ENCODE measurements around the gene SCGB1A1. TPM values are rescaled to one million over a fixed set of nuclear protein-coding genes. Genes with fewer than 3 reads are reported as not detected.
"Not testable (repeated sequence)": the region's sequence is repeated elsewhere in the genome, so short reads cannot be mapped to it uniquely, and the experiment has no call there.

Gene SCGB1A1
- total and polyA plus RNA-seq, 2 donors (not counting 1 experiment from before 2014, with no cell fraction given): not detected

GRCh38 chr11:62373464-62374119 lies 45.2 kb upstream of the SCGB1A1 start:
- no peak for DNase-seq (ENCODE audit: low read depth in 2 of 2)
- no peaks in the 10 kb centered on the region for H4K20me1 ChIP-seq (ENCODE audit: control insufficient read depth, extremely low read depth, insufficient read depth, low read length)
- H3K4me3 ChIP-seq (replicated peaks in 1 of 4; ENCODE audit: control extremely low read depth in 1 of 4, insufficient read depth in 1 of 4, low read depth in 3 of 4, low read length in 4 of 4): no peak overlapping the region
- H3K9ac ChIP-seq (ENCODE audit: insufficient read depth, low read length): no peak overlapping the region
- H2AFZ ChIP-seq (ENCODE audit: low read length): no peak overlapping the region
- no peaks in the 10 kb centered on the region for H3K36me3 ChIP-seq (ENCODE audit: control insufficient read depth, insufficient read depth, low read length)
- H3K4me1 ChIP-seq (ENCODE audit: control insufficient read depth, extremely low read depth, insufficient read depth, low read length): no peaks in the 10 kb centered on the region
- no peaks in the 10 kb centered on the region for H3K27me3 ChIP-seq (ENCODE audit: control insufficient read depth, insufficient read depth, low read length)
- H3K4me2 ChIP-seq (ENCODE audit: extremely low read depth, insufficient read depth, low read length): no peak overlapping the region
- TF ChIP-seq CTCF (conservative IDR thresholded peaks at IDR 0.05 in 1 of 2, IDR thresholded peaks at IDR 0.05 in 1 of 2; ENCODE audit: low read depth in 1 of 2, low read length in 2 of 2) (no peak), EZH2 (IDR thresholded peaks at IDR 0.05; ENCODE audit: low read length, missing control alignments) (no peak)
- no peak overlapping the region for H3K27ac ChIP-seq (ENCODE audit: insufficient read depth, low read length)
- no peaks in the 10 kb centered on the region for H3K79me2 ChIP-seq (ENCODE audit: control insufficient read depth, insufficient read depth, low read length)
- no peaks in the 10 kb centered on the region for H3K9me3 ChIP-seq (ENCODE audit: control insufficient read depth, insufficient read depth, low read depth, low read length)

DNA sequence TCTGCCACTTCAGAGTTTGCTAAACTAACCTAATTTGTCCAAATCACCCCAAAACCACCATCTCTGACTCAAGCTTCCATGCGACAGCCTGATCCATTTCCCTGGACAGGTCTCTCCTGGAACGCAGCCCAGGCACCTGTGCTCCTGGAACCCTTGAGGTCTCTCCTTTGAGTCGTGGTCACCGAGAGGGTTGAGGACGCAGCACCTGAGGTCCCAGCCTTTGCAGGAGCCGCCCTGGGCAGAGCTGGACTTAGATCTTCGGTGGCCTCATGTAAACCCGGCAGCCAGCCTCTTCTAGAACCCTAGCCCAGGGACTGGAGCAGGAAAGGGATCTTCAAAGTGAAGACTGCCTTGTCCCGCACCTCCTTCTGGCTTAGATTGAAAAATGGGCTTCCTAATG lies 44.0 kb upstream of the SCGB1A1 start:
- no peaks in the 10 kb centered on the region for H3K36me3 ChIP-seq (ENCODE audit: control insufficient read depth, insufficient read depth, low read length)
- TF ChIP-seq CTCF (conservative IDR thresholded peaks at IDR 0.05 in 1 of 2, IDR thresholded peaks at IDR 0.05 in 1 of 2; ENCODE audit: low read depth in 1 of 2, low read length in 2 of 2) (no peak), EZH2 (IDR thresholded peaks at IDR 0.05; ENCODE audit: low read length, missing control alignments) (no peak)
- H3K9ac ChIP-seq (ENCODE audit: insufficient read depth, low read length): no peak overlapping the region
- H3K9me3 ChIP-seq (ENCODE audit: control insufficient read depth, insufficient read depth, low read depth, low read length): no peaks in the 10 kb centered on the region
- H3K27me3 ChIP-seq (ENCODE audit: control insufficient read depth, insufficient read depth, low read length): no peaks in the 10 kb centered on the region
- H4K20me1 ChIP-seq (ENCODE audit: control insufficient read depth, extremely low read depth, insufficient read depth, low read length): no peaks in the 10 kb centered on the region
- H3K79me2 ChIP-seq (ENCODE audit: control insufficient read depth, insufficient read depth, low read length): no peaks in the 10 kb centered on the region
- no peak overlapping the region for H3K4me2 ChIP-seq (ENCODE audit: extremely low read depth, insufficient read depth, low read length)
- H3K4me1 ChIP-seq (ENCODE audit: control insufficient read depth, extremely low read depth, insufficient read depth, low read length): no peaks in the 10 kb centered on the region
- H3K4me3 ChIP-seq (replicated peaks in 1 of 4; ENCODE audit: control extremely low read depth in 1 of 4, insufficient read depth in 1 of 4, low read depth in 3 of 4, low read length in 4 of 4): no peak overlapping the region
- no peak for DNase-seq (ENCODE audit: low read depth in 2 of 2)
- H2AFZ ChIP-seq (ENCODE audit: low read length): no peak overlapping the region
- H3K27ac ChIP-seq (ENCODE audit: insufficient read depth, low read length): no peak overlapping the region

GRCh38 chr11:62378459-62379063 lies 40.3 kb upstream of the SCGB1A1 start:
- not testable (repeated sequence) for H3K27ac ChIP-seq (ENCODE audit: insufficient read depth, low read length); H2AFZ ChIP-seq (ENCODE audit: low read length); H3K36me3 ChIP-seq (ENCODE audit: control insufficient read depth, insufficient read depth, low read length); H3K27me3 ChIP-seq (ENCODE audit: control insufficient read depth, insufficient read depth, low read length); H3K4me1 ChIP-seq (ENCODE audit: control insufficient read depth, extremely low read depth, insufficient read depth, low read length); H4K20me1 ChIP-seq (ENCODE audit: control insufficient read depth, extremely low read depth, insufficient read depth, low read length); H3K79me2 ChIP-seq (ENCODE audit: control insufficient read depth, insufficient read depth, low read length); H3K4me3 ChIP-seq (replicated peaks in 1 of 4; ENCODE audit: control extremely low read depth in 1 of 4, insufficient read depth in 1 of 4, low read depth in 3 of 4, low read length in 4 of 4); H3K9me3 ChIP-seq (ENCODE audit: control insufficient read depth, insufficient read depth, low read depth, low read length); H3K4me2 ChIP-seq (ENCODE audit: extremely low read depth, insufficient read depth, low read length); H3K9ac ChIP-seq (ENCODE audit: insufficient read depth, low read length)
- TF ChIP-seq CTCF (conservative IDR thresholded peaks at IDR 0.05 in 1 of 2, IDR thresholded peaks at IDR 0.05 in 1 of 2; ENCODE audit: low read depth in 1 of 2, low read length in 2 of 2): peak; percentile 31 to 35
- peak; percentile 34 to 67 for DNase-seq (ENCODE audit: low read depth in 2 of 2)

- not testable (repeated sequence) for H3K4me2 ChIP-seq (ENCODE audit: extremely low read depth, insufficient read depth, low read length); H2AFZ ChIP-seq (ENCODE audit: low read length); H3K9me3 ChIP-seq (ENCODE audit: control insufficient read depth, insufficient read depth, low read depth, low read length); DNase-seq (ENCODE audit: low read depth in 2 of 2); H3K4me1 ChIP-seq (ENCODE audit: control insufficient read depth, extremely low read depth, insufficient read depth, low read length); H3K27ac ChIP-seq (ENCODE audit: insufficient read depth, low read length); H3K79me2 ChIP-seq (ENCODE audit: control insufficient read depth, insufficient read depth, low read length); H3K4me3 ChIP-seq (replicated peaks in 1 of 4; ENCODE audit: control extremely low read depth in 1 of 4, insufficient read depth in 1 of 4, low read depth in 3 of 4, low read length in 4 of 4); H3K36me3 ChIP-seq (ENCODE audit: control insufficient read depth, insufficient read depth, low read length); H3K9ac ChIP-seq (ENCODE audit: insufficient read depth, low read length); H3K27me3 ChIP-seq (ENCODE audit: control insufficient read depth, insufficient read depth, low read length); H4K20me1 ChIP-seq (ENCODE audit: control insufficient read depth, extremely low read depth, insufficient read depth, low read length)
Measured at GRCh38 chr11:62379586-62379985, 39.2 kb upstream of the SCGB1A1 start.
